ENCODE measurements around the gene BCL7B. TPM values are rescaled to one million over a fixed set of nuclear protein-coding genes. Genes with fewer than 3 reads are reported as not detected.
"Not testable (repeated sequence)": the region's sequence is repeated elsewhere in the genome, so short reads cannot be mapped to it uniquely, and the experiment has no call there.

Gene BCL7B
- total RNA-seq, 1 donor from 2014 or later = 83.9 TPM

- no peak for DNase-seq (ENCODE audit: low read depth)
- peaks cover 3% of the 10 kb centered on the region for H3K36me3 ChIP-seq (ENCODE audit: control insufficient read depth, insufficient read depth, low read length)
- H3K4me3 ChIP-seq (ENCODE audit: low read depth, low read length) = no peak overlapping the region
- no peaks in the 10 kb centered on the region for H3K27me3 ChIP-seq (ENCODE audit: control insufficient read depth, insufficient read depth, low read length)
- TF ChIP-seq CTCF (IDR thresholded peaks at IDR 0.05; ENCODE audit: insufficient read depth, low read length, poor library complexity, severe bottlenecking) = no peak
Observed at GRCh38 chr7:73541722-73542121, 15.8 kb downstream of the BCL7B start.

- no peak for DNase-seq (ENCODE audit: low read depth)
- Histone ChIP-seq H3K27me3 (ENCODE audit: control insufficient read depth, insufficient read depth, low read length) (no peaks in the 10 kb centered on the region), H3K4me3 (ENCODE audit: low read depth, low read length) (no peak overlapping the region), H3K36me3 (ENCODE audit: control insufficient read depth, insufficient read depth, low read length) (peaks cover 3% of the 10 kb centered on the region)
- TF ChIP-seq CTCF (IDR thresholded peaks at IDR 0.05; ENCODE audit: insufficient read depth, low read length, poor library complexity, severe bottlenecking) = no peak
Observed at GRCh38 chr7:73539709-73540108, 17.8 kb downstream of the BCL7B start.

GRCh38 chr7:73538510-73538909 is 19.0 kb downstream of the BCL7B start:
- H3K4me3 ChIP-seq (ENCODE audit: low read depth, low read length); DNase-seq (ENCODE audit: low read depth); H3K27me3 ChIP-seq (ENCODE audit: control insufficient read depth, insufficient read depth, low read length); H3K36me3 ChIP-seq (ENCODE audit: control insufficient read depth, insufficient read depth, low read length): not testable (repeated sequence)

- TF ChIP-seq CTCF (IDR thresholded peaks at IDR 0.05; ENCODE audit: insufficient read depth, low read length, poor library complexity, severe bottlenecking) = no peak
- H3K27me3 ChIP-seq (ENCODE audit: control insufficient read depth, insufficient read depth, low read length) = no peaks in the 10 kb centered on the region
- peaks cover 3% of the 10 kb centered on the region for H3K36me3 ChIP-seq (ENCODE audit: control insufficient read depth, insufficient read depth, low read length)
- no peak for DNase-seq (ENCODE audit: low read depth)
- H3K4me3 ChIP-seq (ENCODE audit: low read depth, low read length) = no peak overlapping the region
Observed at GRCh38 chr7:73537051-73537450, 20.4 kb downstream of the BCL7B start.

- H3K27me3 ChIP-seq (ENCODE audit: control insufficient read depth, insufficient read depth, low read length) = no peaks in the 10 kb centered on the region
- TF ChIP-seq CTCF (IDR thresholded peaks at IDR 0.05; ENCODE audit: insufficient read depth, low read length, poor library complexity, severe bottlenecking) = no peak
- H3K36me3 ChIP-seq (ENCODE audit: control insufficient read depth, insufficient read depth, low read length) = peaks cover 3% of the 10 kb centered on the region
- no peak for DNase-seq (ENCODE audit: low read depth)
- H3K4me3 ChIP-seq (ENCODE audit: low read depth, low read length) = no peak overlapping the region
Observed at GRCh38 chr7:73536479-73536878, 21.0 kb downstream of the BCL7B start.

GRCh38 chr7:73535918-73536317 is 21.6 kb downstream of the BCL7B start:
- not testable (repeated sequence) for DNase-seq (ENCODE audit: low read depth); H3K4me3 ChIP-seq (ENCODE audit: low read depth, low read length); H3K27me3 ChIP-seq (ENCODE audit: control insufficient read depth, insufficient read depth, low read length); H3K36me3 ChIP-seq (ENCODE audit: control insufficient read depth, insufficient read depth, low read length)

- no peaks in the 10 kb centered on the region for H3K36me3 ChIP-seq (ENCODE audit: control insufficient read depth, insufficient read depth, low read length)
- no peak overlapping the region for H3K4me3 ChIP-seq (ENCODE audit: low read depth, low read length)
- TF ChIP-seq CTCF (IDR thresholded peaks at IDR 0.05; ENCODE audit: insufficient read depth, low read length, poor library complexity, severe bottlenecking) = no peak
- no peak for DNase-seq (ENCODE audit: low read depth)
- H3K27me3 ChIP-seq (ENCODE audit: control insufficient read depth, insufficient read depth, low read length) = no peaks in the 10 kb centered on the region
Observed at GRCh38 chr7:73533742-73534141, 23.7 kb downstream of the BCL7B start.
